ENCODE results near the gene RBM33.
A peak's percentile ranks its signal among the peaks of the same experiment; 100 is the strongest.

Gene RBM33

GRCh38 chr7:155727616-155728015 is 83.2 kb downstream of the RBM33 start:
- no peak overlapping the region for H3K4me3 ChIP-seq (ENCODE audit: severe bottlenecking)
- no peak overlapping the region for H3K27ac ChIP-seq (ENCODE audit: poor library complexity, severe bottlenecking)
- ATAC-seq (ENCODE audit: low read depth) (no peak), DNase-seq (ENCODE audit: low spot score) (no peak)
- H3K9me3 ChIP-seq (ENCODE audit: severe bottlenecking): peaks cover 1% of the 10 kb centered on the region
- H3K27me3 ChIP-seq (ENCODE audit: insufficient read depth, poor library complexity, severe bottlenecking): no peaks in the 10 kb centered on the region
- H3K4me1 ChIP-seq (ENCODE audit: insufficient read depth, poor library complexity, severe bottlenecking): peaks cover 38% of the 10 kb centered on the region
- H3K36me3 ChIP-seq (ENCODE audit: low read depth): peaks cover 30% of the 10 kb centered on the region
- TF ChIP-seq, protein P1, sequence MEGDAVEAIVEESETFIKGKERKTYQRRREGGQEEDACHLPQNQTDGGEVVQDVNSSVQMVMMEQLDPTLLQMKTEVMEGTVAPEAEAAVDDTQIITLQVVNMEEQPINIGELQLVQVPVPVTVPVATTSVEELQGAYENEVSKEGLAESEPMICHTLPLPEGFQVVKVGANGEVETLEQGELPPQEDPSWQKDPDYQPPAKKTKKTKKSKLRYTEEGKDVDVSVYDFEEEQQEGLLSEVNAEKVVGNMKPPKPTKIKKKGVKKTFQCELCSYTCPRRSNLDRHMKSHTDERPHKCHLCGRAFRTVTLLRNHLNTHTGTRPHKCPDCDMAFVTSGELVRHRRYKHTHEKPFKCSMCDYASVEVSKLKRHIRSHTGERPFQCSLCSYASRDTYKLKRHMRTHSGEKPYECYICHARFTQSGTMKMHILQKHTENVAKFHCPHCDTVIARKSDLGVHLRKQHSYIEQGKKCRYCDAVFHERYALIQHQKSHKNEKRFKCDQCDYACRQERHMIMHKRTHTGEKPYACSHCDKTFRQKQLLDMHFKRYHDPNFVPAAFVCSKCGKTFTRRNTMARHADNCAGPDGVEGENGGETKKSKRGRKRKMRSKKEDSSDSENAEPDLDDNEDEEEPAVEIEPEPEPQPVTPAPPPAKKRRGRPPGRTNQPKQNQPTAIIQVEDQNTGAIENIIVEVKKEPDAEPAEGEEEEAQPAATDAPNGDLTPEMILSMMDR (IDR thresholded peaks at IDR 0.05; ENCODE audit: poor library complexity, severe bottlenecking): no peak

- Histone ChIP-seq H3K27me3 (ENCODE audit: insufficient read depth, poor library complexity, severe bottlenecking) (no peaks in the 10 kb centered on the region), H3K4me3 (ENCODE audit: severe bottlenecking) (no peak overlapping the region), H3K27ac (ENCODE audit: poor library complexity, severe bottlenecking) (no peak overlapping the region), H3K36me3 (ENCODE audit: low read depth) (peaks cover 26% of the 10 kb centered on the region), H3K4me1 (ENCODE audit: insufficient read depth, poor library complexity, severe bottlenecking) (peaks cover 38% of the 10 kb centered on the region), H3K9me3 (ENCODE audit: severe bottlenecking) (peaks cover 1% of the 10 kb centered on the region)
- TF ChIP-seq, protein P1 (IDR thresholded peaks at IDR 0.05; ENCODE audit: poor library complexity, severe bottlenecking): no peak
- DNase-seq (ENCODE audit: low spot score): no peak
- ATAC-seq (ENCODE audit: low read depth): no peak
Measured at GRCh38 chr7:155728116-155728515, 83.7 kb downstream of the RBM33 start.

GRCh38 chr7:155729847-155730246 is 85.4 kb downstream of the RBM33 start:
- DNase-seq (ENCODE audit: low spot score) (no peak), ATAC-seq (ENCODE audit: low read depth) (peak; percentile 62)
- Histone ChIP-seq H3K27ac (ENCODE audit: poor library complexity, severe bottlenecking) (peak overlapping the region; percentile 50), H3K4me3 (ENCODE audit: severe bottlenecking) (no peak overlapping the region), H3K4me1 (ENCODE audit: insufficient read depth, poor library complexity, severe bottlenecking) (peaks cover 38% of the 10 kb centered on the region), H3K36me3 (ENCODE audit: low read depth) (peaks cover 22% of the 10 kb centered on the region), H3K9me3 (ENCODE audit: severe bottlenecking) (no peaks in the 10 kb centered on the region), H3K27me3 (ENCODE audit: insufficient read depth, poor library complexity, severe bottlenecking) (no peaks in the 10 kb centered on the region)
- TF ChIP-seq, protein P1 (IDR thresholded peaks at IDR 0.05; ENCODE audit: poor library complexity, severe bottlenecking): no peak

DNA sequence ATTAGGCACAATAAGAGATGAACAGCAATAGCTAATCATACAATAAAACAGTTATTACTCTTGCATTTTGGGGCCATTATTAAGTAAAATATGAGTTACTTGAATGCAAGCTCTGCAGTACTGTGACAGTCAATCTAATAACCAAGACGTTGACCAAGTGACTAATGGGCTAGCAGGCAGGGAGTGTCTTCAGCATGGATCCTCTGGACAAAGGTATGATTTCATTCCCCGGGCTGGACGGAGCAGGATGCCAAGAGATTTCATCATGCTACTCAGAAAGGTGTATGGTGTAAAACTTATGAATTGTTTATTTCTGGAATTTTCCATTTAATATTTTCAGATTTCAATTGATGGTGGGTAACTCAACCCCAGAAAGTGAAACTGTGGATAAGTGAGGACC is 86.9 kb downstream of the RBM33 start:
- Histone ChIP-seq H3K27me3 (ENCODE audit: insufficient read depth, poor library complexity, severe bottlenecking) (no peaks in the 10 kb centered on the region), H3K4me3 (ENCODE audit: severe bottlenecking) (no peak overlapping the region), H3K9me3 (ENCODE audit: severe bottlenecking) (no peaks in the 10 kb centered on the region), H3K27ac (ENCODE audit: poor library complexity, severe bottlenecking) (peak overlapping the region; percentile 50), H3K4me1 (ENCODE audit: insufficient read depth, poor library complexity, severe bottlenecking) (peaks cover 38% of the 10 kb centered on the region), H3K36me3 (ENCODE audit: low read depth) (peaks cover 22% of the 10 kb centered on the region)
- DNase-seq (ENCODE audit: low spot score) (no peak), ATAC-seq (ENCODE audit: low read depth) (peak; percentile 97)
- TF ChIP-seq, protein P1 (IDR thresholded peaks at IDR 0.05; ENCODE audit: poor library complexity, severe bottlenecking): no peak

DNA sequence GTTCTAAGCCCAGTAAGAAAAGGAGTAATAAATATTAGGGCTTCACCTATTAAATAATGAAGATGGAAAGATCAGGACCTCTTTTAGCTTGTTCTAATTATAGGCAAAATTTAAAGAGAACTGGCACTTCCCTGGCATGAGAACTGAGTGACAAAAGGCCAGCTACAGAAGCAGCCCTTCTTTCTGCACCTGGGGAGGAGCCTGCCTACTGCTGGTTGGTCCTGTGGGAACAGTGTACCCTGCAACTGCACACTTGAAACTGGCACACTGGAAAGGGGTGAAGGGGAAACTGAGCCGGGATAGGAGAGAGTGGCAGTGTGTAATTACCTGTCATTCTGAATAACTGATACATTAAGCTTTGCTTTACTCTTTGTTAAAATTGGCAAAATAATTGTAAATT is 87.4 kb downstream of the RBM33 start:
- no peak for DNase-seq (ENCODE audit: low spot score)
- no peak overlapping the region for H3K4me3 ChIP-seq (ENCODE audit: severe bottlenecking)
- H3K9me3 ChIP-seq (ENCODE audit: severe bottlenecking): no peaks in the 10 kb centered on the region
- TF ChIP-seq, protein P1 (IDR thresholded peaks at IDR 0.05; ENCODE audit: poor library complexity, severe bottlenecking): no peak
- peaks cover 25% of the 10 kb centered on the region for H3K36me3 ChIP-seq (ENCODE audit: low read depth)
- H3K27ac ChIP-seq (ENCODE audit: poor library complexity, severe bottlenecking): peak overlapping the region; percentile 50
- H3K27me3 ChIP-seq (ENCODE audit: insufficient read depth, poor library complexity, severe bottlenecking): no peaks in the 10 kb centered on the region
- H3K4me1 ChIP-seq (ENCODE audit: insufficient read depth, poor library complexity, severe bottlenecking): peaks cover 38% of the 10 kb centered on the region
- ATAC-seq (ENCODE audit: low read depth): no peak
